Stomach (tissue), 9 donors: ENCODE results near the gene OSCAR. TPM values are rescaled to one million over a fixed set of nuclear protein-coding genes. Genes with fewer than 3 reads are reported as not detected.

Experiments
- DNase-seq, 2 donors: peaks; one replicate each; pipeline versions ENCODE4 v3.0.0 to v3.0.0-alpha.2; 2013 to 2019
- H3K27ac ChIP-seq, 5 donors: fragments of 200-600 bp in 4 of 5; sonication (generic) in 4 of 5; one replicate each; pipeline ENCODE4 v1.5.1; 2013 to 2019; ENCODE audit warnings: mild to moderate bottlenecking in 1 of 5, moderate library complexity in 1 of 5
- H3K27me3 ChIP-seq, 3 donors: fragments of 200-600 bp; sonication (generic); one replicate each; pipeline ENCODE4 v1.5.1; 2017 to 2019; ENCODE audit warnings: mixed run types in 1 of 3
- H3K36me3 ChIP-seq, 4 donors: fragments of 200-600 bp; sonication (generic); 1 replicate in 3 of 4; 2 replicates in 1 of 4; pipeline ENCODE4 v1.5.1; 2016 to 2019
- H3K4me1 ChIP-seq, 4 donors: fragments of 200-600 bp; sonication (generic); one replicate each; pipeline ENCODE4 v1.5.1; 2016 to 2019
- H3K4me3 ChIP-seq, 4 donors: fragments of 200-600 bp; sonication (generic) in 3 of 4; one replicate each; pipeline ENCODE4 v1.5.1; 2016 to 2019; ENCODE audit warnings: mild to moderate bottlenecking in 1 of 4
- H3K9me3 ChIP-seq, 4 donors: fragments of 200-600 bp; sonication (generic); one replicate each; pipeline ENCODE4 v1.5.1; 2016 to 2019
- EP300 ChIP-seq: sonication (generic); formaldehyde crosslinking; IDR thresholded peaks from one replicate; pipeline ENCODE4 v1.6.1; 2017; ENCODE audit warnings: antibody characterized with exemption
- POLR2A ChIP-seq, 4 donors: fragments of 450-650 bp; IDR thresholded peaks; one replicate each; pipeline ENCODE4 v1.6.1; 2016; ENCODE audit warnings: antibody characterized with exemption in 4 of 4, control low read depth in 2 of 4, mild to moderate bottlenecking in 1 of 4, moderate library complexity in 1 of 4
- POLR2AphosphoS5 ChIP-seq, 3 donors: sonication (generic); formaldehyde crosslinking; IDR thresholded peaks; one replicate each; pipeline ENCODE4 v1.6.1; 2016; ENCODE audit warnings: antibody characterized with exemption in 3 of 3
- WGBS, 5 donors: extraction: QIAGEN DNeasy Blood & Tissue Kit in 3 of 5; methylation state at CpG; one replicate each; pipeline versions ENCODE4 v1.1.5 to v1.1.7; 2013 to 2018; 5-methylcytosine and 5-hydroxymethylcytosine counted together
- intact Hi-C: fragments of 100-400 bp; cut with DNase I; formaldehyde crosslinking; loops from one replicate; pipeline ENCODE4 v1.15.1; 2023; ENCODE audit warnings: low total_unique reads
- polyA plus RNA-seq, 3 donors: library from polyadenylated mRNA; stranded (reverse); fragments of 200-250 nt; gene quantifications; one replicate each; pipeline ENCODE4 v1.2.3, GENCODE V29; 2013
- total RNA-seq, 5 donors: library from RNA; depleted of rRNA; stranded (reverse); fragments of >200 nt; gene quantifications; one replicate each; pipeline versions ENCODE4 v1.1.0 to v1.2.3, GENCODE V29; 2014 to 2016
- TF ChIP-seq, protein P1 (sequence below), 7 experiments: fragments of 450-650 bp in 4 of 7; fragments of 200-600 bp in 3 of 7; sonication (generic) in 3 of 7; IDR thresholded peaks; one replicate each; pipeline ENCODE4 v1.5.1; 2016 to 2019; ENCODE audit warnings: antibody characterized with exemption in 7 of 7, control low read depth in 2 of 7, mild to moderate bottlenecking in 1 of 7
- donor health status: healthy with polysubstance abuse.
- donor health status: Bipolar disorder and iron deficiency.
- donor health status: healthy.

Gene OSCAR
- total and polyA plus RNA-seq, 8 donors: 0.45 to 2.6 (median 0.88) TPM; not detected in 4

DNA sequence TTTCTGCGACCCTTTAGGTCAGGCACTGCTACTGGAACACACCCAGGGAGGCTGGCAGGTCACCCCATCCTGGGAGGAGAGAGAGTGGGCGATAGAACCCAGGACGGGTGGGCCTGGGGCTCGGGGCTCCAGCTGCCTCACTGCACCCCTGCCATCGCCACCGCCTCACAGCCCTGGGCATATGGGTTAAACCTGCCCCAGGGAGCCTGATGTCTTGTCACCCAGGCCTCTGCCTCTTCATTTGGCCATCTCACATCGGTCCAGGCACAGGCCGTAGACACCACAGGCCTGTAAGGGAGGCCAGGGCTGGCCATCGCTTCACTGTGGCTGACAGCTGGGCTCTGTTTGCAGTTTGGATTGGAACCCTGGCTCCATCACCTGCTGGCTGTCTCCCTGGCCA is 25.1 kb upstream of the OSCAR start:
- TF ChIP-seq POLR2A (IDR thresholded peaks at IDR 0.05): no peak
- TF ChIP-seq EP300: no peak
- TF ChIP-seq, protein P1, sequence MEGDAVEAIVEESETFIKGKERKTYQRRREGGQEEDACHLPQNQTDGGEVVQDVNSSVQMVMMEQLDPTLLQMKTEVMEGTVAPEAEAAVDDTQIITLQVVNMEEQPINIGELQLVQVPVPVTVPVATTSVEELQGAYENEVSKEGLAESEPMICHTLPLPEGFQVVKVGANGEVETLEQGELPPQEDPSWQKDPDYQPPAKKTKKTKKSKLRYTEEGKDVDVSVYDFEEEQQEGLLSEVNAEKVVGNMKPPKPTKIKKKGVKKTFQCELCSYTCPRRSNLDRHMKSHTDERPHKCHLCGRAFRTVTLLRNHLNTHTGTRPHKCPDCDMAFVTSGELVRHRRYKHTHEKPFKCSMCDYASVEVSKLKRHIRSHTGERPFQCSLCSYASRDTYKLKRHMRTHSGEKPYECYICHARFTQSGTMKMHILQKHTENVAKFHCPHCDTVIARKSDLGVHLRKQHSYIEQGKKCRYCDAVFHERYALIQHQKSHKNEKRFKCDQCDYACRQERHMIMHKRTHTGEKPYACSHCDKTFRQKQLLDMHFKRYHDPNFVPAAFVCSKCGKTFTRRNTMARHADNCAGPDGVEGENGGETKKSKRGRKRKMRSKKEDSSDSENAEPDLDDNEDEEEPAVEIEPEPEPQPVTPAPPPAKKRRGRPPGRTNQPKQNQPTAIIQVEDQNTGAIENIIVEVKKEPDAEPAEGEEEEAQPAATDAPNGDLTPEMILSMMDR (IDR thresholded peaks at IDR 0.05): no peak
- TF ChIP-seq POLR2AphosphoS5 (IDR thresholded peaks at IDR 0.05): no peak
- no peak overlapping the region for H3K4me3 ChIP-seq
- DNase-seq: no peak
- H3K36me3 ChIP-seq: peaks cover 87 to 99% (median 98%) of the 10 kb centered on the region in 4 donors
- H3K27ac ChIP-seq: no peak overlapping the region
- no peaks in the 10 kb centered on the region for H3K9me3 ChIP-seq
- intact Hi-C loops: no loop called here
- H3K27me3 ChIP-seq: no peaks in the 10 kb centered on the region
- no peaks in the 10 kb centered on the region for H3K4me1 ChIP-seq
- 81 to 97% (median 91%) methylated on average over 6 to 9 of the region's 9 CpGs; no CpG with 5 or more reads in 1 of the 5 donors for WGBS, 5 donors

- Histone ChIP-seq H3K9me3 (no peaks in the 10 kb centered on the region), H3K4me1 (no peaks in the 10 kb centered on the region), H3K27ac (no peak overlapping the region), H3K4me3 (no peak overlapping the region), H3K36me3 (peaks cover 90 to 100% (median 100%) of the 10 kb centered on the region in 4 donors), H3K27me3 (no peaks in the 10 kb centered on the region)
- 90 to 95% (median 95%) methylated on average over 19 of the region's 19 CpGs for WGBS, 5 donors
- no peak for TF ChIP-seq POLR2A (IDR thresholded peaks at IDR 0.05)
- TF ChIP-seq, protein P1 (IDR thresholded peaks at IDR 0.05): no peak
- no peak for TF ChIP-seq POLR2AphosphoS5 (IDR thresholded peaks at IDR 0.05)
- no peak for TF ChIP-seq EP300
- intact Hi-C loops: no loop called here
- no peak for DNase-seq
These were observed 23.8 kb upstream of the OSCAR start for GRCh38 chr19:54124393-54124792.

GRCh38 chr19:54123682-54124081 is 23.1 kb upstream of the OSCAR start:
- Histone ChIP-seq H3K36me3 (peaks cover 87 to 100% (median 100%) of the 10 kb centered on the region in 4 donors), H3K27me3 (no peaks in the 10 kb centered on the region), H3K4me3 (no peak overlapping the region), H3K9me3 (no peaks in the 10 kb centered on the region), H3K27ac (no peak overlapping the region), H3K4me1 (no peaks in the 10 kb centered on the region)
- TF ChIP-seq EP300 (no peak), POLR2A (IDR thresholded peaks at IDR 0.05) (no peak)
- TF ChIP-seq, protein P1 (IDR thresholded peaks at IDR 0.05): no peak
- WGBS, 5 donors: 63 to 97% (median 94%) methylated on average over 4 to 17 of the region's 17 CpGs
- intact Hi-C loops: no loop called here
- DNase-seq: no peak

DNA sequence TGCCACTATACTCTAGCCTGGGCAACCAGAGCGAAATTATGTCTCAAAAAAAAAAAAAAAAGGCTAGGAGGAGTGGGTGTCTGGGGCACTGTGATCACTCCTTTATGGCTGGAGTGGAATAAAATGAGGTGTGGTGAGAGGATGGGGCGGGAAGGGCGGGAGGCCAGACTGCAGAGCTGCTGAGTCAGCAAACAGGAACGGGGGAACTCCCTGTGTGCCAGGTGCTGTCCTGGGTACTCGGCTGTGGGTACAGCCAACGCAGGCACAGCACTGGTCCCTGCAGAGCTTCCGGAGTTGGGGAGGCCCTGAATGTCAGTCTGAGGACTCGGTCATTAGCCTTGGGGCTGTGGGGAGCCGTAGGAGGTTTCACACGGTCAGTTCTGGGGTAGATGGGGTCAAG is 20.7 kb upstream of the OSCAR start:
- no peaks in the 10 kb centered on the region for H3K27me3 ChIP-seq
- no peaks in the 10 kb centered on the region for H3K9me3 ChIP-seq
- DNase-seq: no peak
- peaks cover 64 to 87% (median 84%) of the 10 kb centered on the region in 4 donors for H3K36me3 ChIP-seq
- WGBS, 5 donors: 91 to 97% (median 95%) methylated on average over 5 to 10 of the region's 10 CpGs
- intact Hi-C loops: no loop called here
- no peak for TF ChIP-seq POLR2A (IDR thresholded peaks at IDR 0.05)
- TF ChIP-seq, protein P1 (IDR thresholded peaks at IDR 0.05): no peak
- no peak for TF ChIP-seq EP300
- no peak for TF ChIP-seq POLR2AphosphoS5 (IDR thresholded peaks at IDR 0.05)
- no peak overlapping the region for H3K4me3 ChIP-seq
- no peak overlapping the region for H3K27ac ChIP-seq
- peaks cover 5 to 12% (median 11%) of the 10 kb centered on the region in 4 donors for H3K4me1 ChIP-seq
